A549 (cell line): ENCODE data around the gene LINGO3.

ENCODE experiments used
- KDM5A ChIP-seq: fragments of 200-600 bp; sonication (generic); IDR thresholded peaks from 2 replicates; pipeline ENCODE4 v1.6.1; 2016; ENCODE audit warnings: antibody characterized with exemption, mild to moderate bottlenecking
- SREBF2 ChIP-seq: fragments of 450-650 bp; IDR thresholded peaks from 2 replicates; pipeline ENCODE4 v1.6.1; 2014; ENCODE audit warnings: mild to moderate bottlenecking, moderate library complexity
- ZC3H11A ChIP-seq: fragments of 450-650 bp; IDR thresholded peaks from 2 replicates; pipeline ENCODE4 v1.6.1; 2014; ENCODE audit warnings: antibody characterized with exemption, mild to moderate bottlenecking
- TF ChIP-seq, protein P1 (sequence below): IDR thresholded peaks from 2 replicates; pipeline ENCODE4 v1.6.1; 2012

DNA sequence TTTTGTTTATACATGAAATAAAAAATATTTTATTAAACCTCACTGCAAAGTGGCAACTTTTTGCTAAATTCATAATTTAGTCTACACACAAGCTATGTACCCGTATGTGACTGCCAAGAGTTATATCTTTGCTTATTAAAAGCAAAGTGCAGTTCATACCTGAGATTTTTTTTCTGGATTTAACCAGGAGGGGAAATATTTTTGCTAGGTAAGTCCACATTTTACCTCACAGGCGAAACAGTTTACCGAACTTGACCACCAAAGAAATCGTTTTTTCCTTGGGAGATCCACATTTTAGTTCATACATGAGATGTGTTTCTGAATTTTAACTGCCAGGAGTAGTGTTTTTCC is 39.5 kb downstream of the LINGO3 start:
- TF ChIP-seq KDM5A, result no peak
- TF ChIP-seq ZC3H11A, result no peak
- no peak for TF ChIP-seq SREBF2
- TF ChIP-seq, protein P1, sequence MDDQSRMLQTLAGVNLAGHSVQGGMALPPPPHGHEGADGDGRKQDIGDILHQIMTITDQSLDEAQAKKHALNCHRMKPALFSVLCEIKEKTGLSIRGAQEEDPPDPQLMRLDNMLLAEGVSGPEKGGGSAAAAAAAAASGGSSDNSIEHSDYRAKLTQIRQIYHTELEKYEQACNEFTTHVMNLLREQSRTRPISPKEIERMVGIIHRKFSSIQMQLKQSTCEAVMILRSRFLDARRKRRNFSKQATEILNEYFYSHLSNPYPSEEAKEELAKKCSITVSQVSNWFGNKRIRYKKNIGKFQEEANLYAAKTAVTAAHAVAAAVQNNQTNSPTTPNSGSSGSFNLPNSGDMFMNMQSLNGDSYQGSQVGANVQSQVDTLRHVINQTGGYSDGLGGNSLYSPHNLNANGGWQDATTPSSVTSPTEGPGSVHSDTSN, result no peak
